GM12878 (cell line): ENCODE results near the gene ZNF491. TPM values are rescaled to one million over a fixed set of nuclear protein-coding genes. Genes with fewer than 3 reads are reported as not detected.

Experiments used
- ATAC-seq: fragments of 200-7000 bp; cut with Tn5 transposase; 3 replicates; pipeline ENCODE4 v1.9.1; 2020; ENCODE audit warnings: mild to moderate bottlenecking, moderate library complexity
- BruUV-seq: library from RNA; stranded (reverse); fragments of 400-500 nt; replicated peaks from 2 replicates; lab custom pipeline; 2021; lab: Mats Ljungman, UMichigan
- CTCF ChIA-PET: fragments of 300-600 bp; sonication (Branson Sonifier 250); formaldehyde crosslinking; extraction: SDS; loops from one replicate; lab custom pipeline; 2021; ENCODE audit warnings: inconsistent platforms; lab: Yijun Ruan, JAX
- POLR2A ChIA-PET: fragments of 350-600 bp; formaldehyde crosslinking; extraction: SDS; loops from one replicate; lab custom pipeline; 2021; ENCODE audit warnings: inconsistent platforms; lab: Charles Lee
- RAD21 ChIA-PET: fragments of 300-600 bp; sonication (Branson Sonifier 250); formaldehyde crosslinking; loops from one replicate; lab custom pipeline; 2023; ENCODE audit warnings: antibody characterized with exemption; ENCODE audit not compliant: unreplicated experiment; lab: Charles Lee
- SMC1A ChIA-PET: fragments of 300-600 bp; sonication (Branson Sonifier 250); formaldehyde crosslinking; loops from one replicate; lab custom pipeline; 2023; ENCODE audit not compliant: unreplicated experiment, uncharacterized antibody; lab: Charles Lee
- DNase-seq: peaks from one replicate; pipeline ENCODE4 v3.0.0-alpha.2; 2011; ENCODE audit warnings: low read depth, low spot score
- FAIRE-seq: peaks from 3 replicates; lab custom pipeline; 2011; peaks lifted over from hg19 to GRCh38; lab: Jason Lieb, UNC
- H2AFZ ChIP-seq: 2 replicates; pipeline ENCODE4 v1.6.0; 2011; ENCODE audit warnings: low read depth, low read length, control low read depth; ENCODE audit not compliant: control insufficient read depth
- H3K27ac ChIP-seq: 2 replicates; pipeline ENCODE4 v1.5.1; 2011; ENCODE audit warnings: control low read depth; ENCODE audit not compliant: control insufficient read depth, insufficient read depth
- H3K27me3 ChIP-seq, 2 experiments: replicated peaks in 1 of 2; 2 replicates each; pipeline versions ENCODE4 v1.6.0 to v1.6.1; 2011; ENCODE audit warnings: low read length in 1 of 2; ENCODE audit not compliant: control insufficient read depth in 2 of 2, insufficient read depth in 2 of 2
- H3K36me3 ChIP-seq, 2 experiments: 2 replicates each; pipeline ENCODE4 v1.5.1; 2011; ENCODE audit warnings: low read length in 1 of 2; ENCODE audit not compliant: control insufficient read depth in 2 of 2, insufficient read depth in 2 of 2
- H3K4me1 ChIP-seq: 2 replicates; pipeline ENCODE4 v1.6.1; 2011; ENCODE audit warnings: mild to moderate bottlenecking, low read length, moderate library complexity, mixed read lengths; ENCODE audit not compliant: control insufficient read depth, insufficient read depth
- H3K4me2 ChIP-seq: 2 replicates; pipeline ENCODE4 v1.6.0; 2011; ENCODE audit warnings: control low read depth; ENCODE audit not compliant: control insufficient read depth, insufficient read depth
- H3K4me3 ChIP-seq: fragments of 200-600 bp; sonication (generic); 2 replicates; pipeline ENCODE4 v1.5.1; 2016
- H3K79me2 ChIP-seq: 2 replicates; pipeline ENCODE4 v1.6.0; 2011; ENCODE audit warnings: low read length; ENCODE audit not compliant: control insufficient read depth, insufficient read depth
- H3K9ac ChIP-seq: 2 replicates; pipeline ENCODE4 v1.8.0; 2011; ENCODE audit warnings: low read length, control low read depth, mixed read lengths; ENCODE audit not compliant: control insufficient read depth, insufficient read depth
- H3K9me3 ChIP-seq: replicated peaks from 3 replicates; pipeline ENCODE4 v1.5.1; 2011; ENCODE audit warnings: mild to moderate bottlenecking, low read length; ENCODE audit not compliant: control insufficient read depth, insufficient read depth
- H4K20me1 ChIP-seq: 2 replicates; pipeline ENCODE4 v1.6.0; 2011; ENCODE audit not compliant: control insufficient read depth, insufficient read depth
- BHLHE40 ChIP-seq, 2 experiments: fragments of 450-650 bp in 1 of 2; IDR thresholded peaks; 2 replicates each; pipeline ENCODE4 v1.6.1; 2011 to 2017; ENCODE audit warnings: low read depth in 2 of 2, borderline replicate concordance in 1 of 2, improper control_type of control experiment in 1 of 2, low read length in 1 of 2, mild to moderate bottlenecking in 1 of 2
- EED ChIP-seq: sonication (generic); IDR thresholded peaks from 2 replicates; pipeline ENCODE4 v1.6.1; 2016; ENCODE audit warnings: antibody characterized with exemption, low read depth
- FOXK2 ChIP-seq: fragments of 450-650 bp; IDR thresholded peaks from 2 replicates; pipeline ENCODE4 v1.6.1; 2017; ENCODE audit warnings: mild to moderate bottlenecking, moderate library complexity
- POLR2A ChIP-seq: IDR thresholded peaks from 2 replicates; pipeline ENCODE4 v1.6.1; 2011; ENCODE audit warnings: low read depth, mild to moderate bottlenecking, low read length
- RAD21 ChIP-seq: IDR thresholded peaks from 2 replicates; pipeline ENCODE4 v1.6.1; 2011; ENCODE audit warnings: mild to moderate bottlenecking, low read depth, low read length, moderate library complexity; ENCODE audit not compliant: insufficient read depth
- RELA ChIP-seq: fragments of 450-650 bp; IDR thresholded peaks from 2 replicates; pipeline ENCODE4 v1.8.0; 2014; ENCODE audit warnings: borderline replicate concordance; ENCODE audit not compliant: partially characterized antibody
- SMC3 ChIP-seq: IDR thresholded peaks from 2 replicates; pipeline ENCODE4 v1.6.1; 2011; ENCODE audit warnings: low read length, improper control_type of control experiment, borderline replicate concordance
- SP1 ChIP-seq: IDR thresholded peaks from one replicate; pipeline ENCODE4 v1.6.1; 2011; ENCODE audit warnings: low read depth, low read length
- TCF12 ChIP-seq: IDR thresholded peaks from 2 replicates; pipeline ENCODE4 v1.6.1; 2011; ENCODE audit warnings: low read depth, mild to moderate bottlenecking, low read length
- YBX1 ChIP-seq: fragments of 450-650 bp; IDR thresholded peaks from 2 replicates; pipeline ENCODE4 v1.6.1; 2016; ENCODE audit warnings: antibody characterized with exemption
- WGBS: methylation state at CpG from one replicate; pipeline ENCODE4 v1.1.6; 2016; ENCODE audit warnings: low lambda C conversion rate; ENCODE audit not compliant: insufficient replicate concordance, insufficient coverage; ENCODE audit errors: missing lambda C conversion rate; 5-methylcytosine and 5-hydroxymethylcytosine counted together
- in situ Hi-C: fragments of 300-500 bp; cut with MboI; formaldehyde crosslinking; loops from 9 replicates; pipeline ENCODE4 v1.14.3; 2018; ENCODE audit warnings: mixed read lengths
- intact Hi-C: fragments of 100-400 bp; cut with micrococcal nuclease; formaldehyde crosslinking; loops from one replicate; pipeline ENCODE4 v1.14.2; 2022; ENCODE audit not compliant: unreplicated experiment
- polyA plus RNA-seq, 11 experiments: library from polyadenylated mRNA; depleted of rRNA in 4 of 11; unstranded in 6 of 11; stranded (reverse) in 5 of 11; fragments of >200 nt; fragmentation: Nextera tagmentation in 4 of 11; fragmentation: Illumina TruSeq in 1 of 11; extraction: Ambion mirVana in 4 of 11; extraction: Trizol in 1 of 11; gene quantifications; 1 replicate in 1 of 11; 2 replicates in 10 of 11; pipeline versions ENCODE4 v1.2.1 to v1.2.3, GENCODE V29; 2011 to 2016; ENCODE audit warnings: inconsistent platforms in 2 of 11, missing spikeins in 2 of 11, low read depth in 1 of 11
- total RNA-seq, 4 experiments: library from RNA; depleted of rRNA in 3 of 4; stranded (reverse); fragments of >200 nt in 3 of 4; fragmentation: Illumina TruSeq in 1 of 4; extraction: Trizol in 1 of 4; gene quantifications; 2 replicates each; pipeline versions ENCODE4 v1.2.1 to v1.2.3, GENCODE V29; 2013 to 2021
- TF ChIP-seq, protein P1 (sequence below): IDR thresholded peaks from 2 replicates; pipeline ENCODE4 v1.6.1; 2012; ENCODE audit warnings: improper control_type of control experiment, low read depth, low read length; ENCODE audit not compliant: insufficient replicate concordance

ZNF491 gene
- total and polyA plus RNA-seq, 10 of the 15 experiments (the other 5 are each of a cell fraction or from before 2014, with no cell fraction given): 0.18 to 1.4 (median 0.37) TPM

DNA sequence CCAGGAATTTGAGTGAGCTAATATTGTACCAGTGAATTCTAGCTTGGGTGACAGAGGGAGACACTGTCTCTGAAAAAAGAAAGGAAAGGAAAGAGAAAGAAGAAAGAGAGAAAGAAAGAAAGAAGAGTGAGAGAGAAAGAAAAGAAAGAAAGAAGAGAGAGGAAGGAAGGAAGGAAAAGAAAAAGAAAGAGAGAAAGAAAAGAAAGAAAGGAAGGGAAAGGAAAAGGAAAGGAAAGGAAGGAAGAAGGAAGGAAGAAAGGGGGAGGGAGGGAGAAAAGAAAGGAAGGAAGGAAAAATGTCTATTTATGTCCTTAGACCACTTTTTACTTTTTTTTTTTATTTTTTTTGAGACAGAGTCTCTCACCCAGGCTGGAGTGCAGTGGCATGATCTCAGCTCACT, 5.4 kb upstream of the ZNF491 start:
- H3K27me3 ChIP-seq: no peaks in the 10 kb centered on the region
- TF ChIP-seq POLR2A (no peak), FOXK2 (no peak)
- ATAC-seq (no peak), DNase-seq (no peak), FAIRE-seq (no peak)
- CTCF ChIA-PET: interaction anchor here (0.6 kb wide), 1 partner anchor 187 kb away, joined by 4 read pairs; no protein-coding TSS in a partner anchor
- no peaks in the 10 kb centered on the region for H3K36me3 ChIP-seq
- in situ Hi-C loops: no loop called here
- no peak overlapping the region for H3K27ac ChIP-seq
- no peak overlapping the region for H2AFZ ChIP-seq
- POLR2A ChIA-PET: interaction anchor here (0.7 kb wide), 1 partner anchor 193 kb away, joined by 5 read pairs; no protein-coding TSS in a partner anchor
- RAD21 ChIA-PET: no interaction called here
- H3K9ac ChIP-seq: no peak overlapping the region
- intact Hi-C loops: no loop called here
- H3K4me3 ChIP-seq: no peak overlapping the region
- H3K4me1 ChIP-seq: peaks cover 5% of the 10 kb centered on the region
- H3K79me2 ChIP-seq: no peaks in the 10 kb centered on the region
- no peaks in the 10 kb centered on the region for H4K20me1 ChIP-seq
- H3K4me2 ChIP-seq: no peak overlapping the region
- BruUV-seq: no TSS peak
- SMC1A ChIA-PET: interaction anchor here (1.0 kb wide), 1 partner anchor 12 kb away, joined by 3 read pairs; no protein-coding TSS in a partner anchor
- peaks cover 2% of the 10 kb centered on the region; the same call in 1 of the 3 replicates for H3K9me3 ChIP-seq

DNA sequence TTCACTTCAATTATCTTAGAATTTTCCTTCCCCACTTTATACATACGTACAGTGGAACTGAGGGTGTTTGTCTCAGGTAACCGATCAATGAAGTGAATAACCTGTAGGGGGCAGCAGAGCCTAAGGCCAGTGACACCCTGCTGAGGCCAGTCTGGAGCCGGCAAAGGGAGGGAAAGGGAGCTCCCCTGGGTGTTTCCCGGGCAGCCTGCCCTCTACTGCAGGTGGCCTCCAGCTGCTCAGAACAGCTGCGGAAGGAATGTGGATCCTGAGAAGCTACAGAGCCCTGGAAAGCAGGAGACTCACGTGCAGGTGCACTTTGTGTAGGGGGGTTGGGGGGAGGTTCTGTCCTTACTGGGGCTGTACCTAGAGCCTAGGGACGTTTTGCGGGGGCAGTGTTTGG, 832 bp upstream of the ZNF491 start:
- peak; percentile 90 for ATAC-seq
- ChIA-PET SMC1A (interaction anchor here (0.6 to 2.1 kb wide), 16 partner anchors 15 to 536 kb away, joined by 3 to 36 read pairs (median 4); partner anchors contain the start of genes ZNF20, ZNF440, ZNF563 and ZNF69), POLR2A (interaction anchor here (0.6 to 1.6 kb wide), 6 partner anchors 14 to 289 kb away, joined by 3 to 10 read pairs (median 4); partner anchors contain the start of genes ZNF440 and ZNF700), RAD21 (interaction anchor here (0.6 to 2.5 kb wide), 25 partner anchors 10 to 568 kb away, joined by 3 to 40 read pairs (median 6); partner anchors contain the start of genes ZNF20, ZNF44, ZNF440 and ZNF441), CTCF (interaction anchor here (0.6 to 4.2 kb wide), 55 partner anchors 10 to 755 kb away, joined by 3 to 74 read pairs (median 5); partner anchors contain the start of genes ZNF20, ZNF439, ZNF440 and ZNF441)
- 23% methylated on average over 8 of the region's 8 CpGs for WGBS
- no peak overlapping the region for H3K4me3 ChIP-seq
- in situ Hi-C loops (loop anchor here (5.0 kb wide), 1 partner anchor 345 kb away; the partner anchor contains the start of gene ZNF20), intact Hi-C loops (loop anchor here (1.0 to 5.0 kb wide), 2 partner anchors 125 to 344 kb away; no protein-coding TSS in a partner anchor)
- no peak overlapping the region for H3K27ac ChIP-seq
- H3K4me2 ChIP-seq: peak overlapping the region; percentile 72
- no peak for FAIRE-seq
- H3K9ac ChIP-seq: no peak overlapping the region
- no peaks in the 10 kb centered on the region for H4K20me1 ChIP-seq
- BruUV-seq: no TSS peak
- peak overlapping the region; percentile 86 for H2AFZ ChIP-seq
- H3K4me1 ChIP-seq: peaks cover 7% of the 10 kb centered on the region
- H3K79me2 ChIP-seq: no peaks in the 10 kb centered on the region
- DNase-seq: peak; percentile 54
- no peaks in the 10 kb centered on the region; the same call in 2 of the 3 replicates for H3K9me3 ChIP-seq
- H3K36me3 ChIP-seq: no peaks in the 10 kb centered on the region
- no peaks in the 10 kb centered on the region for H3K27me3 ChIP-seq
- TF ChIP-seq TCF12: peak; percentile 97
- peak; percentile 68 for TF ChIP-seq RELA
- TF ChIP-seq RAD21: peak; percentile 91
- TF ChIP-seq, protein P1, sequence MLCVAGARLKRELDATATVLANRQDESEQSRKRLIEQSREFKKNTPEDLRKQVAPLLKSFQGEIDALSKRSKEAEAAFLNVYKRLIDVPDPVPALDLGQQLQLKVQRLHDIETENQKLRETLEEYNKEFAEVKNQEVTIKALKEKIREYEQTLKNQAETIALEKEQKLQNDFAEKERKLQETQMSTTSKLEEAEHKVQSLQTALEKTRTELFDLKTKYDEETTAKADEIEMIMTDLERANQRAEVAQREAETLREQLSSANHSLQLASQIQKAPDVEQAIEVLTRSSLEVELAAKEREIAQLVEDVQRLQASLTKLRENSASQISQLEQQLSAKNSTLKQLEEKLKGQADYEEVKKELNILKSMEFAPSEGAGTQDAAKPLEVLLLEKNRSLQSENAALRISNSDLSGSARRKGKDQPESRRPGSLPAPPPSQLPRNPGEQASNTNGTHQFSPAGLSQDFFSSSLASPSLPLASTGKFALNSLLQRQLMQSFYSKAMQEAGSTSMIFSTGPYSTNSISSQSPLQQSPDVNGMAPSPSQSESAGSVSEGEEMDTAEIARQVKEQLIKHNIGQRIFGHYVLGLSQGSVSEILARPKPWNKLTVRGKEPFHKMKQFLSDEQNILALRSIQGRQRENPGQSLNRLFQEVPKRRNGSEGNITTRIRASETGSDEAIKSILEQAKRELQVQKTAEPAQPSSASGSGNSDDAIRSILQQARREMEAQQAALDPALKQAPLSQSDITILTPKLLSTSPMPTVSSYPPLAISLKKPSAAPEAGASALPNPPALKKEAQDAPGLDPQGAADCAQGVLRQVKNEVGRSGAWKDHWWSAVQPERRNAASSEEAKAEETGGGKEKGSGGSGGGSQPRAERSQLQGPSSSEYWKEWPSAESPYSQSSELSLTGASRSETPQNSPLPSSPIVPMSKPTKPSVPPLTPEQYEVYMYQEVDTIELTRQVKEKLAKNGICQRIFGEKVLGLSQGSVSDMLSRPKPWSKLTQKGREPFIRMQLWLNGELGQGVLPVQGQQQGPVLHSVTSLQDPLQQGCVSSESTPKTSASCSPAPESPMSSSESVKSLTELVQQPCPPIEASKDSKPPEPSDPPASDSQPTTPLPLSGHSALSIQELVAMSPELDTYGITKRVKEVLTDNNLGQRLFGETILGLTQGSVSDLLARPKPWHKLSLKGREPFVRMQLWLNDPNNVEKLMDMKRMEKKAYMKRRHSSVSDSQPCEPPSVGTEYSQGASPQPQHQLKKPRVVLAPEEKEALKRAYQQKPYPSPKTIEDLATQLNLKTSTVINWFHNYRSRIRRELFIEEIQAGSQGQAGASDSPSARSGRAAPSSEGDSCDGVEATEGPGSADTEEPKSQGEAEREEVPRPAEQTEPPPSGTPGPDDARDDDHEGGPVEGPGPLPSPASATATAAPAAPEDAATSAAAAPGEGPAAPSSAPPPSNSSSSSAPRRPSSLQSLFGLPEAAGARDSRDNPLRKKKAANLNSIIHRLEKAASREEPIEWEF: no peak
- peak; percentile 67 for TF ChIP-seq SMC3
- TF ChIP-seq EED: peak; percentile 53; the same call in 1 of the 2 replicates
- no peak for TF ChIP-seq YBX1
- TF ChIP-seq SP1: peak; percentile 27
- peak; percentile 68 to 82 for TF ChIP-seq BHLHE40 (IDR thresholded peaks at IDR 0.05; ENCODE audit: borderline replicate concordance in 1 of 2, low read depth in 2 of 2, low read length in 1 of 2)
